ENCODE results near the gene POMT1.
"Not testable (repeated sequence)": the region's sequence is repeated elsewhere in the genome, so short reads cannot be mapped to it uniquely, and the experiment has no call there.

DNA sequence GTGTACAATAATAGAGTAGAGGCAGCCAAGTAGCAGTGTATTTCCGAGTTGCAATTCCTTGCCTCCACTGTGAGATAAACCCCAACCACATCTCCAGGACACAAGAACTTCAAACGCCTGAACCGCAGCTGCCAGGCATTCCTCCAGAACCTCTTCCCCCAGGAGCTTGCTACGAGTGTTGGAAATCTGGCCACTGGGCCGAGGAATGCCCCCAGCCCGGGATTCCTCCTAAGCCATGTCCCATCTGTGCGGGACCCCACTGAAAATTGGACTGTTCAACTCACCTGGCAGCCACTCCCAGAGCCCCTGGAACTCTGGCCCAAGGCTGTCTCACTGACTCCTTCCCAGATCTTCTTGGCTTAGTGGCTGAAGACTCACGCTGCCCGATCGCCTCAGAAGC lies 46.5 kb downstream of the POMT1 start:
- TF ChIP-seq, protein P1, sequence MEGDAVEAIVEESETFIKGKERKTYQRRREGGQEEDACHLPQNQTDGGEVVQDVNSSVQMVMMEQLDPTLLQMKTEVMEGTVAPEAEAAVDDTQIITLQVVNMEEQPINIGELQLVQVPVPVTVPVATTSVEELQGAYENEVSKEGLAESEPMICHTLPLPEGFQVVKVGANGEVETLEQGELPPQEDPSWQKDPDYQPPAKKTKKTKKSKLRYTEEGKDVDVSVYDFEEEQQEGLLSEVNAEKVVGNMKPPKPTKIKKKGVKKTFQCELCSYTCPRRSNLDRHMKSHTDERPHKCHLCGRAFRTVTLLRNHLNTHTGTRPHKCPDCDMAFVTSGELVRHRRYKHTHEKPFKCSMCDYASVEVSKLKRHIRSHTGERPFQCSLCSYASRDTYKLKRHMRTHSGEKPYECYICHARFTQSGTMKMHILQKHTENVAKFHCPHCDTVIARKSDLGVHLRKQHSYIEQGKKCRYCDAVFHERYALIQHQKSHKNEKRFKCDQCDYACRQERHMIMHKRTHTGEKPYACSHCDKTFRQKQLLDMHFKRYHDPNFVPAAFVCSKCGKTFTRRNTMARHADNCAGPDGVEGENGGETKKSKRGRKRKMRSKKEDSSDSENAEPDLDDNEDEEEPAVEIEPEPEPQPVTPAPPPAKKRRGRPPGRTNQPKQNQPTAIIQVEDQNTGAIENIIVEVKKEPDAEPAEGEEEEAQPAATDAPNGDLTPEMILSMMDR (conservative IDR thresholded peaks at IDR 0.05 in 1 of 2, IDR thresholded peaks at IDR 0.05 in 1 of 2; ENCODE audit: extremely low read depth in 1 of 2, insufficient read depth in 1 of 2, low read depth in 1 of 2, low read length in 2 of 2): not testable (repeated sequence)
- TF ChIP-seq EZH2 (IDR thresholded peaks at IDR 0.05; ENCODE audit: borderline replicate concordance, low read length): not testable (repeated sequence)
